DMS153 treated with DMSO at 0.1 percent for 48 hours (cell line): Measurements from ENCODE around the gene SCYL1.
"Not testable (repeated sequence)": the region's sequence is repeated elsewhere in the genome, so short reads cannot be mapped to it uniquely, and the experiment has no call there.

Experiments
- DNase-seq: peaks from one replicate; lab custom pipeline; 2025; ENCODE audit not compliant: unreplicated experiment; lab: John Stamatoyannopoulos, UW

The SCYL1 gene

DNA sequence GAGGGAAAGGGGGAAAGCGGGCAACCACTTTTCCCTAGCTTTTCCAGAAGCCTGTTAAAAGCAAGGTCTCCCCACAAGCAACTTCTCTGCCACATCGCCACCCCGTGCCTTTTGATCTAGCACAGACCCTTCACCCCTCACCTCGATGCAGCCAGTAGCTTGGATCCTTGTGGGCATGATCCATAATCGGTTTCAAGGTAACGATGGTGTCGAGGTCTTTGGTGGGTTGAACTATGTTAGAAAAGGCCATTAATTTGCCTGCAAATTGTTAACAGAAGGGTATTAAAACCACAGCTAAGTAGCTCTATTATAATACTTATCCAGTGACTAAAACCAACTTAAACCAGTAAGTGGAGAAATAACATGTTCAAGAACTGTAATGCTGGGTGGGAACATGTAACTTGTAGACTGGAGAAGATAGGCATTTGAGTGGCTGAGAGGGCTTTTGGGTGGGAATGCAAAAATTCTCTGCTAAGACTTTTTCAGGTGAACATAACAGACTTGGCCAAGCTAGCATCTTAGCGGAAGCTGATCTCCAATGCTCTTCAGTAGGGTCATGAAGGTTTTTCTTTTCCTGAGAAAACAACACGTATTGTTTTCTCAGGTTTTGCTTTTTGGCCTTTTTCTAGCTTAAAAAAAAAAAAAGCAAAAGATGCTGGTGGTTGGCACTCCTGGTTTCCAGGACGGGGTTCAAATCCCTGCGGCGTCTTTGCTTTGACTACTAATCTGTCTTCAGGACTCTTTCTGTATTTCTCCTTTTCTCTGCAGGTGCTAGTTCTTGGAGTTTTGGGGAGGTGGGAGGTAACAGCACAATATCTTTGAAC is 19.2 kb upstream of the SCYL1 start:
- DNase-seq, result no peak

DNA sequence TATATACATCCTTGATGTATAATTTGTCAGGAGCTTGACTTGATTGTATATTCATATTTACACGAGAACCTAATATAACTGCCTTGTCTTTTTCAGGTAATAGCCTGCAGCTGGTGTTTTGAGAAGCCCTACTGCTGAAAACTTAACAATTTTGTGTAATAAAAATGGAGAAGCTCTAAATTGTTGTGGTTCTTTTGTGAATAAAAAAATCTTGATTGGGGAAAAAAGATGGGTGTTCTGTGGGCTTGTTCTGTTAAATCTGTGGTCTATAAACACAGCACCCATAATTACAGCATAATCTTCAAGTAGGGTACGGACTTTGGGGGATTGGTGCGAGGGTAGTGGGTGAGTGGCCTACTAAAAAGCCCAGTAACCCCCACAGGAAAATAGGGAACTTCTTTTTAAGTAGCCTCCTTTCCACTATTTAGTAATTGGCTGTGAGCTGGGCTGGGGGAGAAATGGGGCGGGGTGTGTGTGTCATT is 18.6 kb upstream of the SCYL1 start:
- DNase-seq, result no peak

DNA sequence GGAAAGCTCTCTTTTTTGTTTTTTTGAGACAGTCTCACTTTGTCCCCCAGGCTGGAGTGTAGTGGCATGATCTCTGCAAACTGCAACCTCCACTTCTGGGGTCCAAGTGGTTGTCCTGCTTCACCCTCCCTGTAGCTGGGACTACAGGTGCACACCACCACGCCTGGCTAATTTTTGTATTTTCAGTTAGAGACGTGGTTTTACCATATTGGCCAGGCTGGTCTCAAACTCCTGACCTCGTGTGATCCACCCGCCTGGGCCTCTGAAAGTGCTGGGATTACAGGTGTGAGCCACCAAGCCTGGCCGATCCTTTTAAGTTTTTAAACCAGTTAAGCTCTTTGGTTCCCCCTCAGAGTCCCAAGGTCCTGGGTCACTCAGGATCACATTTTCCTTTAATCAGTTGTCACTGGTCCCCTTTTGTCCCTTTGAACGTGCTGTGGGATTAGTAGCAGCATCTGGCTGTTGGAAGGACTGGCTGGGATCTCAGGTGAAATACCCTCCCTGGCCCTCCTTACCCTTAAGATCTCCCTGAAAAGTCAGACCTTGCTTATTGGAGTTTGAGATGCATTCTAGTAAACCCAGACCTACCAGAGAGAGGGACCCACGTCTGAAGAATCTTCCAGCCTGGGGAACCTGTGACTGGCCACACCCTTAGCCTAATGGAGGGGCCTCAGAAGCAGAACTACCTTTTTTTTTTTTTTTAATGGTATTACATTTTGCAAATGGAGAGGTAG is 17.9 kb upstream of the SCYL1 start:
- peak; percentile 92 for DNase-seq

DNA sequence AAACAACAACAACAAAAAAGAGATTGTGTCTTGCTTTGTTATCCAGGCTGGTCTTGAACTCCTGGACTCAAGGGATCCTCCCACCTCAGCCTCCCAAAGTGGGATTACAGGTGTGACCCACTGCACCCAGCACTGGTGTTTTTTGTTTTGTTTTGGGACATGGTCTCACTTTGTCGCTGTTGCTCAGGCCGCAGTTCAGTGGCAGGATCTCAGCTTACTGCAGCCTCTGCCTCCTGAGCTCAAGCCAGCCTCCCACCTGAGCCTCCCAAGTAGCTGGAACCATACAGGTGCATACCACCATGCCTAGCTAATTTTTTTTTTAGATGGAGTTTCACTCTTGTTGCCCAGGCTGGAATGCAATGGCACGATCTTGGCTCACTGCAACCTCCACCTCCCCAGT is 12.6 kb upstream of the SCYL1 start:
- DNase-seq, result not testable (repeated sequence)

DNA sequence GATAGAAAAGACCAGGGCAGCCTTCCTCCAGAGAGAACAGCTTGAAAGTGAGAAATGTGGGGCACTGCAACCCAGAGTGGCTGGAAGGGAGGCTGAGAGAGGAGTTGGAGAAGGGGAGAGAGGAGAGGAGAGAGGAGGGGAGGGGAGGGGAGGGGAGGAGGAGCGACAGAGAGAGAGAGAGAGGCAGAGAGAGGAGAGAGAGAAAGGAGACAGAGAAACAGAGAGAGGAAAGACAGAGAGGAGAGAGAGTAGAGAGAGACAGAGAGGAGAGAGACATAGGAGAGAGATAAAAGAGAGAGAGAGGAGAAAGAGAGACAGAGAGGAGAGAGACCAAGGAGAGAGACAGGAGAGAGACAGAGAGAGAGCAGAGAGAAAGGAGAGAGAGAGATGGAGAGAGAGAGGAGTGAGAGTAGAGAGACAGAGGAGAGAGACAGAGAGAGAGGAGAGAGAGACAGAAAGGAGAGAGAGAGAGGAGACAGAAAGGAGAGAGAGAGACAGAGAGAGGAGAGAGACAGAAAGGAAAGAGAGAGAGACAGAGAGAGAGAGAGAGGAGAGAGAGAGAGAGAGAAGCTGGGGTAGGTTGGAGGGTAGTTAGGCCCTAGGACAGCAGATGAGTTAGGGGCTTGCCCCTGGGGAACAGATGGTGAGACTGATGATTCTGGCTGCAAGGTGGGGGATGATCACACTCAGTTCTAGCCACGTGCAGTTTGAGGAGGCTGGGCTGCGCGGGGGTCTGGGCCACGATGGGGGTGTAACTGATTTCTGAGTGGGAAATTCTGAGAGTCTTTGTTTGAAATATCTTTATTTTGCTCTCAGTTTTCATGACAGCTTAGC is 8.5 kb upstream of the SCYL1 start:
- DNase-seq, result no peak

DNA sequence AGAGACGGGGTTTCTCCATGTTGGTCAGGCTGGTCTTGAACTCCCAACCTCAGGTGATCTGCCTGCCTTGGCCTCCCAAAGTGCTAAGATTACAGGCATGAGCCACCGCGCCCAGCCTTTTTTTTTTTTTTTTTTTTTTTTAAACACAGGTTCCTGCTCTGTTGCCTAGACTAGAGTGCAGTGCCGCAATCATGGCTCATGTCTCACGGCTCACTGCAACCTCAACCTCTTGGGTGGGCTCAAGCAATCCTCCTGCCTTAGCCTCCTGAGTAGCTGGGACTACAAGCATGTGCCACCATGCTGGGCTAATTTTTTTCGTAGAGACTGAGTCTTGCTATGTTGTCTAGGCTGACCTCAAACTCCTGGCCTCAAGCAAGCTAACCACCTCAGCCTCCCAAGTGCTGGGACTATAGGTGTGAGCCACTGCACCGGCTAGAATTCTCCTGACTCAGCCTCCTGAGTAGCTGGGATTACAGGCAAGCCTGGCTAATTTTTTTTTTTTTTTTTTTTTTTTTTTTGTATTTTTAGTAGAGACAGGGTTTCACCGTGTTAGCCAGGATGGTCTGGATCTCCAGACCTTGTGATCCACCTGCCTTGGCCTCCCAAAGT is 5.8 kb upstream of the SCYL1 start:
- not testable (repeated sequence) for DNase-seq

DNA sequence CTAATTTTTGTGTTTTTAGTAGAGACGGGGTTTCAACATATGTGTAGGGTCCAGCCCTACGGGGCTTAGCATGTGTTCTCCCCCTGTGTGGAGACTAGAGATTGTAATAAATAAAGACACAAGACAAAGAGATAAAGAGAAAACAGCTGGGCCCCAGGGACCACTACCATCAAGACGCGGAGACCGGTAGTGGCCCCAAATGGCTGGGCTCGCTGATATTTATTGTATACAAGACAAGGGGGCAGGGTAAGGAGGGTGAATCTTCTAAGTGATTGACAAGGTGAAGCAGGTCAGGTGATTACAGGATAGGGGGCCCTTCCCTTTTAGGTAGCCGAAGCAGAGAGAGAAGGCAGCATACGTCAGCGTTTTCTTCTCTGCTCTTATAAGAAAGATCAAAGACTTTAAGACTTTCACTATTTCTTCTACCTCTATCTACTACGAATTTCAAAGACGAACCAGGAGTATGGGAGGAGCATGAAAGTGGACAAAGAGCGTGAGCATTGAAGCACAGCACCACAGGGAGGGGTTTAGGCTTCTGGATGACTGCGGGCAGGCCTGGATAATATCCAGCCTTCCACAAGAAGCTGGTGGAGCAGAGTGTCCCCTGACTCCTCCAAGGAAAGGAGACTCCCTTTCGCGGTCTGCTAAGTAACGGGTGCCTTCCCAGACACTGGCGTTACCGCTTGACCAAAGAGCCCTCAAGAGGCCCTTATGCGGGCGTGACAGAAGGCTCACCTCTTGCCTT is 2.9 kb upstream of the SCYL1 start:
- not testable (repeated sequence) for DNase-seq

DNA sequence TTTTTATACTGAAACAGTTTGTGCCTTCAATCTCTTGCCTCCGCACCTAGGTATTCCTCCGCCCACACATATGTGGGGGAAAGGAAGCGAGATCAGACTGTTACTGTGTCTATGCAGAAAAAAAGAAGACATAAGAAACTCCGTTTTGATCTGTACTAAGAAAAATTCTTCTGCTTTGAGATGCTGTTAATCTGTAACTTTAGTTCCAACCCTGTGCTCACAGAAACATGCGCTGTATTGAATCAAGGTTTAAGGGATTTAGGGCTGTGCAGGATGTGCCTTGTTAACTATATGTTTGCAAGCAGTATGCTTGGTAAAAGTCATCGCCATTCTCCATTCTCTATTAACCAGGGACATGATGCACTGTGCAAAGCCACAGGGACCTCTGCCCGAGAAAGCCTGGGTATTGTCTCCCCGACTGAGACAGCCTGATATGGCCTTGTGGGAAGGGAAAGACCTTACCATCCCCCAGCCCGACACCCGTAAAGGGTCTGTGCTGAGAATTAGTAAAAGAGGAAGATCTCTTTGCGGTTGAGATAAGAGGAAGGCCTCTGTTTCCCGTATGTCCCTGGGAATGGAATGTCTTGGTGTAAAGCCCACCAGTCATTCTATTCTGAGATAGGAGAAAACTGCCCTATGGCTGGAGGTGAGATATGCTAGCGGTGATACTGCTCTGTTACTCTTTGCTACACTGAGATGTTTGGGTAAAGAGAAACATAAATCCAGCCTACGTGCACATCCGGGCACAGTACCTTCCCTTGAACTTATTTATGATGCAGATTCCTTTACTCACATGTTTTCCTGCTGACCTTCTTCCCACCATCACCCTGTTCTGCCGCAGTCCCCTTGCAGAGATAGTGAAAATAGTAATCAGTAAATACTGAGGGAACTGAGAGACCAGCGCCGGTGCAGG is 1.9 kb upstream of the SCYL1 start:
- DNase-seq, result not testable (repeated sequence)

DNA sequence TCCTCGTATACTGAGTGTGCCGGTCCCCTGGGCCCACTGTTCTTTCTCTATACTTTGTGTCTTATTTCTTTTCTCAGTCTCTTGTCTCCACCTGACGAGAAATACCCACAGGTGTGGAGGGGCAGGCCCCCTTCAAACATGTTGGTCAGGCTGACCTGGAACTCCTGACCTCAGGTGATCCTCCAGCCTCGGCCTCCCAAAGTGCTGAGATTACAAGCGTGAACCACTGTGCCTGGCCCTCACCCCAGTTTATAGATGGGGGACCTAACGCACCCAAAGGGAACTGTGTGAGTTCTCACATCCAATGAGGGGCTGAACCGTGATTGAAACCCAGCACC is 1.3 kb upstream of the SCYL1 start:
- not testable (repeated sequence) for DNase-seq

DNA sequence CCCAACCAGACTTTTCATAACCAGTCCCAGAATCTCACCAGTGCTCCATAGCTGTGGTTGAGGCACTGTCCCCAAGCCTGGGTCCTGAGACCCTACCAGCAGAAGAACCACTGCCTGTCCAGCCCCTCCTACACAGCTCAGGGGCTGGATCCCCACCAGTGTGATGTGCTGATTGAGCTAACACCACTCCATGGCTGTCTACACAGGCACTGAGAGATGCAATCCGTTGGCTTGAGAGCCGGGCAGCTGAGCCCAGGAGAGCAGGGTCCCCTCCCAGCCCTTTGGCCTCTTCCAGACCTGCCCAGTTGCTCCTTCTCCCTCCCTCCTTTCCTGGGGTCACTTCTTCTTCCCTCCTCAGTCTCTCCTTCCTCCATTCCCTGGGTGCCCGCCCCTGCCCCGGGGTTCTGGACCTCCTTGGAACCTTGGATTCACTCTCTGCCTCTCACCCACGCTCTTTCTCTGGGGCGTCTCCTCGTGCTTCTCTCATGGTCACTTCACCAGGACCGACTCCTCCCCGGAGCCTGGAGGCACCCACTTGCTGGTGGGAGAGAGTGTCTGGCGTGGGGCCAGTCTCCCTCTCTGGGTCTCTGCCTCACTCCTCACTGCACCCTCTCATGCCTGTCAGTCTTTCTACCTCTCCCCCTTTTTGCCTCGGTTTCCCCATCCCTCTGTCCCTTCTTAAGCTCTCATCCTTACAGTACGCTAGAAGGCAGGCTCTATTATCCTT is 706 bp upstream of the SCYL1 start:
- DNase-seq, result no peak

DNA sequence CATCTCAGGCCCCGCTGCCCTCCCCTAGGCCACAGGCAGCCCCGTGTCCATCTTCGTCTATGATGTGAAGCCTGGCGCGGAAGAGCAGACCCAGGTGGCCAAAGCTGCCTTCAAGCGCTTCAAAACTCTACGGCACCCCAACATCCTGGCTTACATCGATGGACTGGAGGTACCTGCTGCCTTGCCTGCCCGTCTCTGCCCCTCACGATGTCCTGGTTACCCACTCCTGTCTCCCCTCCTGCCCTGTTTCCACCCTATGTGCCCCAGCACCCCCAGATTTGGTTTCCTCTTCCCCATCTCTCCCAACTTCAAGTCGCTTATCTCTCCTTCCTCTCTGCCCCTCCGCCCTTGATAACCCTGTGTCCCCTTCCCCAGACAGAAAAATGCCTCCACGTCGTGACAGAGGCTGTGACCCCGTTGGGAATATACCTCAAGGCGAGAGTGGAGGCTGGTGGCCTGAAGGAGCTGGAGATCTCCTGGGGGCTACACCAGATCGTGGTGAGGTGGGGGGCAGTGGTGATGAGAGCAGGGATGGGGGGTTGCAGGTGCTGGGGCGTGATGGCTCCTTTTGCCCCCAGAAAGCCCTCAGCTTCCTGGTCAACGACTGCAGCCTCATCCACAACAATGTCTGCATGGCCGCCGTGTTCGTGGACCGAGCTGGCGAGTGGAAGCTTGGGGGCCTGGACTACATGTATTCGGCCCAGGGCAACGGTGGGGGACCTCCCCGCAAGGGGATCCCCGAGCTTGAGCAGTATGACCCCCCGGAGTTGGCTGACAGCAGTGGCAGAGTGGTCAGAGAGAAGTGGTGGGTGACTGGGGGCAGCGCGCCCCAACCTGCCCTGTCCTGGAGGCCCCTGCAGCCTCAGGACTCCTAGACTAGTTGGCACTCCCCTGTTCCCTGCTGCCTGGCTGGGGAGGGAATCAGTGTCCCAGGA is 930 bp downstream of the SCYL1 start:
- no peak for DNase-seq

DNA sequence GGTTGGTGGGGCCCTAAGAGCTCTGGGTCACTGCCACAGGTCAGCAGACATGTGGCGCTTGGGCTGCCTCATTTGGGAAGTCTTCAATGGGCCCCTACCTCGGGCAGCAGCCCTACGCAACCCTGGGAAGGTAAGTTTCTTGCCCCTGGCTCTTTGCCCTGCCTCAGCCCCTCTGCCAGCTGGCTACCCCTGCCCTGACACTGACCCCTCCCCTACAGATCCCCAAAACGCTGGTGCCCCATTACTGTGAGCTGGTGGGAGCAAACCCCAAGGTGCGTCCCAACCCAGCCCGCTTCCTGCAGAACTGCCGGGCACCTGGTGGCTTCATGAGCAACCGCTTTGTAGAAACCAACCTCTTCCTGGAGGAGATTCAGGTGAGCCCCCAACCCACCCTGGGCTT is 1.9 kb downstream of the SCYL1 start:
- no peak for DNase-seq

DNA sequence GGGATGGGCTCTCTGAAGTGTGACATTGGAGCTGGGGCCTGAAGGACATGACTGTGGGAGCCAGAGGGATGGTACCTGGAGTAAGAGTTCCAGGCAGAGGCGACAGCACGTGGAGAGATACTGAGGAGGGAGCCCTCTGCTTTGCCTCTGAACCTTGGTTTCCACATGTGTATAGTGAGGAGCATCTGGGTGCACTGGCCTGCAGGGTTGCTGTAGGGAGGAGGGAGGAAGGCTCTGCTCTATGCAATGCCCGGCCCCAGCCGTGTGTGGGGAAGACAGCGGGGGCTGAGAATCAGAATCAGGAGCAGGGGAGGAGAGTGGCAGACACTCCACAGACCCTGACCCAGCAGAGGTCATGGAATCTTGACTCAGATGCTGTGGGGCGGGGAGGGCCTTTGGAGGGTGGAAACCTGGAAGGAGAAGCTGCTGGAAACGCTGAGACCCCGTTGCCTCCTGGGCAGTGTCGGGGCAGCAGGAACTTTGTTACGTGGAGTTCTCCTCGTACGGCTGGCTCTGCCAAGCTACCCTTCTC is 4.0 kb downstream of the SCYL1 start:
- no peak for DNase-seq

DNA sequence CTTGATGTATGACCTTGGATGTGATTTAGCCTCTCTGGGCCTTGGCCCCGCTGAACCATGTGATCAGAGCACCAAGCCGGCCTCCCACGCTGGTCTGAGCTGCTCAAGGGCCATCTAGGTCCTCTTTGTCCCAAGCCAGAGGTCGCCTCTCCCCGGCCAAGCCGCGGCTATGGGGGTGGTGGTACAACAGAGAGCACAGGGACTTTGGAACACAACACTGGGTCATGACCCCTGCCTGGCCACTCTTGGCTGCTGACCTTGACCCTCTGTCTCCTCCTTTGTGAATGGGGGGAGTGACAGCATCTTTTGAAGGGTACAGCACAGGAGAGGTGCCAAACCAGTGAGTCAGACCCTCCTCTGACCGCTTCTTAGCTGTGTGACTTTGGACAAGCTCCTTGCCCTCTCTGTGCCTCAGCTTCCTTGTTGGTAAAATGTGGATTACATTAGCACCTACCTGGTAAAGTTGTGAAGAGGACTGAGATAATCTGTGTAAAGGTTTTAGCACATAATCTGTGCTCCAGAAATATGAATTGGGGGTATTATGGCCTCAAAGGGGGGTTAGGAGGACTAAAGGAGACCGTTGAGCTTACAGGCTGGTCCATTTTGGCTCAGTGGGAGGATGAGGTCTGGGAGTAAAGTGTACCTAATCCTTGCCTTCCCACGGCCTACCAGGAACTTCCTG is 4.7 kb downstream of the SCYL1 start:
- no peak for DNase-seq

DNA sequence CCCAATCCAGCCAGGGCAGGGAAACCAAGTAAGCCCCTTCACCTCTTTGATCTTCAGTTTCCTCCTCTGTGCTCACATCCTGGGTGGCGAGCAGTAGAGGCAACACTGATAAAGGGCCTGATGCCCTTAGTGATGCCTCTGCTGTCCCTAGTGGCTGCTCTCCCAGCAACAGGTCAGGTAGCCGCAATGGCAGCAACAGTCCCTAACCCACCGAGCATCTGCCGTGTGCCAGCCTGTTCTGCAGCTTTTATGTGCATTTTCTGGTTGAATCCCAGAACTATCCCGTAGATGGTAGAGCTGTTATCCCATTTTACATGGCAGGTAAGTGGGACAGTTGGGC is 5.2 kb downstream of the SCYL1 start:
- DNase-seq, result no peak

DNA sequence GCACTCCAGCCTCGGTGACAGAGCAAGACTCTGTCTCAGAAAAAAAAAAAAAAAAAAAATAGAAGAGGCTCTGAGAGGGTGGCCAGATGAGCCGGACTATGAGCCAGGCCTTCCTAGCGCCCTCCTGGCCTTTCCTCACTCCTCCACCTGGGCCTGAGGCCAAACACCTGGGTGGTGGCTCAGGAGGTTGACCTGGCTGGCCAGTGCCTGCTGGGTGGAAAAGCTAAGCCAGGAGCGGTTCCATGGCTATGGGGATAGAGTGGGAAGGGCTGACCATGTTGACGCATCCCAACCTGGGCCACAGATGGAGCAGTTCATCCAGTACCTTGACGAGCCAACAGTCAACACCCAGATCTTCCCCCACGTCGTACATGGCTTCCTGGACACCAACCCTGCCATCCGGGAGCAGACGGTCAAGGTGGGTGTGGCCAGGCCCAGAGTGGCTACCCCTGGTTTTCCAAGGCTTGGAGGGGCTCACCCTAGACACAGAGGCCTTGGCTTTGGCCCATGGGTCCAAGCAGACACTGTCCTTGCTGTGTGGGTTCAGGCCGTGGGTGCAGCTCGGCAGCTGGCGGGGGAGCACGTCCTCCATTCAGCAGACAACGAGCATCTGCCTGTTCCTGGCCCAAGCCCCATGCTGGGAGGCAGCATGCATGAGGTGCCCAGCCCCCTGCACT is 7.6 kb downstream of the SCYL1 start:
- DNase-seq, result no peak
